ENCODE data around the gene ZRANB1.

The ZRANB1 gene

DNA sequence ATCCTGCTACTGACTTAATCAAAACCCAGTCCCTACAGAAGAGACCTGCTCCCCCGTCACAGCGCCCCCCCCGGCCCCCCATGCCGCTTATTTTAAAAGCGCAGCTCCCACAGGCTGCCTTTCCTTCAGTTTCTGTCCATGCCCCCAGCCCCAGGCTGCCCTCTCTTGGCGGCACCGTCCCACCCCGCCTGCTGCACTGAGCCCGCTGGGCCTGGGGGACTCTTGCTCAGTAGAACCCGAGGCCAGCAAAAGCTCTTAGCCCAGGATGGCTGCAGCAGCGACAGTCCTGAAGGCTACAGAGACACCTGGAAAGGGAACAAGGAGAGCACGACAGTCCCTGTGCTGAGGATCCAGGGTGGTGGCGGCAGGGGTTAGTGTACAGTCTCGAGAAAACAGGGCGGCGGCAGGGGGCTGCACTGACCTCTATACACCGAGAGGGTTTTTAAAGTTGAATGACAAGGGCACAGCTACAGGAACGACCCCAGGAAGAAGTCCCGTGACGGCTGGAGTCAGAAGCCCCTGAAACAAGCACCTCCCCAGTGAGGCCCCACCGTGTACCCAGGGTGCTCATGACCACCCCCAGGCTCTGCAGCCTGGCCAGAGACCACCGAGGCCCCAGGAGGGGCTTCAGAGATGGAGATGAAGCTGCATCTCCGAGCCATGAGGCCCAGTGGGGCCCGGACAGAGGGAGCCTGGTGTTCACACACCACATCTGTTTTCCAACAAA, 54.4 kb downstream of the ZRANB1 start:
- DNase-seq, result no peak

DNA sequence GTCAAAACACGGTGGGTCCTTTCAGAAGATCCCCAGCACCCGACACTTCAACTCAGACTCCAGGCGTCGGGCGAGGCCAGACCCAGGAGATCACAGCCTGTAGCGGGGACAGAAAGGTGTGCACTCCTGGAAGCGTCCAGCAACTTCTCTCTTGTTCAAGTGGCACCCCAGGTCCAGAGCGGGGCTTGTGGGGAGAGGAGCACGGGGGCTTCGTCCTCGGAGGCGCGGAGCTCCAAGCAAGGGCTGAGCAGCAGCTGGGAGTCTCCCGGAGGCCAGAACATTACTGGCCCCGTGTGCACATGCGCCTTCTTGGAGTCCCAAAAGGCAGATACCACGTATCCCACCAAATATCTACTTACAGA, 54.9 kb downstream of the ZRANB1 start:
- DNase-seq, result no peak

DNA sequence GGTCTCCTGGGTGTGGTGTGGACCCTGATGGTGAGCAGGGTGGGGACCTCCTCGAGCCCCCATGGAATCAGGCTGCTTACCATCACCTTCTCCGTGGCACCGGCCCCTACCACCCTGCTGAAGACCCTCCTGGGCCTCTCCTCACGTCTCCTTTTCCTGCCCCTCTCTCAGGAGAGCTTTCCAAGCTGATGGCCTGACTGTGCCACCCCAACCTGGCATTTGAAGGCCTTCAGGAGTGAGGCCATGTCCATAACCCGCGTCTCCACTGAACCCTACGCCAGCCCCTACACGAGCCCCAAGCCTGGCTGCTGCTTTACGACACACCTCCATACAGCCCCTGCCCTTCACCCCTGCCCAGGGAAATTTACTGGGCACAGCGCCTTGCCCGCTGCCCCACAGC, 55.4 kb downstream of the ZRANB1 start:
- no peak for DNase-seq

DNA sequence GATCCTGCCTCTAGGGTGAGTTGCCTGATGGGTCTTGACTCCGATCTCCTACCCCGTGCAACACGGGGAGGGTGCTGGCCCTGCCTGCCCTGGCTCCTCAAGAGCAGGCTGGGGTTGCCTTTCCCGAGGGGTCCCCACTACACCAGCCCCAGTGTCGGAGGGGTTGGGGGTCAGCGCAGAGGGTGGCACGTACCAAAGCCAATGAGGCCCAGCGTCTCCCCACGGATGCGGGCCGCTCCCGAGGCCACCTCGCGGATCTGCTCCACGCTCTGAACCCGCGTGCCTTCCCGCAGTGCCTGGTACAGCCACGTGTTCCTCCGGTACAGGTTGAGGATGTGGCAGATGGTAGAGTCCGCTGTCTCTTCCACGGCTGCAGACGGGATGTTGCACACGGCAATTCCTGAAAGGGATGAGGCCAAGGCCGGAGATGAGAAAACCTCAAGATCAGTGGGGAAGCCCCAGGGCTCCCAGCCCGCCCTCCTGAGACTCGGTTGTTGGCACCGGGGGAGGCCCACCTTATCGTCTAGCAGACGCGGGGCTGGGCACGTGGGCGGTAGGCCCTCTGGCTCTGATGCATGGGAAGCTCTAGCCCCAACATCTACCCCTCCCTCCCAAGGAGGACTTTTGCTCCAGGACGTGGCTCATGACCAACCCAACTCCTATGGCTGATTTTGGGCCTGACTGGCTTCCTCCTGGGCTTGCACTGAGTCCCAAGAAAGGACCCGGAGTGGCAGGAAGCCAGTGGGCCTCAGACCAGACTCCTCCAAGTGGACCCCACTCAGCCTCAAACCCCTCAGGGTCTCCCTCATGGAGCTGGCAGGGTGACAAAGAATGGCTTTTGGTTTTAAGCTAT, 56.1 kb downstream of the ZRANB1 start:
- no peak for DNase-seq

DNA sequence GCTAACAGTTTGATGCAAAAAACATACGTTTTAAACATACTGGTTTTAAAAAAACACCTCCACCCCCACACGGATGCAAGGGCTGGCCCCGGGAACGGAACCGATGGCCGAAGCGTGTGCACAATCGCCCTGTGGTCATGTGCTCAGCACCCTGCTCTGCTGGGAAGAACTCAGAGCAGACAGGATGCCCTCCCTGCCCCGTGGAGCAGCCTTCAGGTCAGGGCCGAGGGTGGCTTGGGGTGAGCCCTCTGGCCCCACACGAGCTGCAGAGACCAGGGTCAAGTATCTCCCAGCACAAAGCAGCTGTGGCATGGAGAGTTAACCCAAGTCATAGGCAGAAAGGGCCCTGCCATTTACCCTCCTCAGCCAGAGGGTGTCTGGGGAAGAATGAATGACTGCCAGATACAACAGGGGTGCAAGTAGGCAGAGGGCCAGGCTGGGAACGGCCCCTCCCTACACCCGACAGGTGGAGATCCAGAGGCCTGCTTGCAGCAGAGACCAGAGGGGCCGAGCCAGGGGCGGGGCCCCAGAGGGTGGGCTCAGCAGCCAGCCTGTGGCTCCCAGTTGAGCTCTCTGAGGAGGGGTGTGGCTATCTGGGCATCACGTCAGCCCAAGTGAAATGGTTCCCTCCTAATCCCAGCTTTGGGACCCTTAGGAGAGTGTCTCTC, 56.8 kb downstream of the ZRANB1 start:
- DNase-seq, result no peak

DNA sequence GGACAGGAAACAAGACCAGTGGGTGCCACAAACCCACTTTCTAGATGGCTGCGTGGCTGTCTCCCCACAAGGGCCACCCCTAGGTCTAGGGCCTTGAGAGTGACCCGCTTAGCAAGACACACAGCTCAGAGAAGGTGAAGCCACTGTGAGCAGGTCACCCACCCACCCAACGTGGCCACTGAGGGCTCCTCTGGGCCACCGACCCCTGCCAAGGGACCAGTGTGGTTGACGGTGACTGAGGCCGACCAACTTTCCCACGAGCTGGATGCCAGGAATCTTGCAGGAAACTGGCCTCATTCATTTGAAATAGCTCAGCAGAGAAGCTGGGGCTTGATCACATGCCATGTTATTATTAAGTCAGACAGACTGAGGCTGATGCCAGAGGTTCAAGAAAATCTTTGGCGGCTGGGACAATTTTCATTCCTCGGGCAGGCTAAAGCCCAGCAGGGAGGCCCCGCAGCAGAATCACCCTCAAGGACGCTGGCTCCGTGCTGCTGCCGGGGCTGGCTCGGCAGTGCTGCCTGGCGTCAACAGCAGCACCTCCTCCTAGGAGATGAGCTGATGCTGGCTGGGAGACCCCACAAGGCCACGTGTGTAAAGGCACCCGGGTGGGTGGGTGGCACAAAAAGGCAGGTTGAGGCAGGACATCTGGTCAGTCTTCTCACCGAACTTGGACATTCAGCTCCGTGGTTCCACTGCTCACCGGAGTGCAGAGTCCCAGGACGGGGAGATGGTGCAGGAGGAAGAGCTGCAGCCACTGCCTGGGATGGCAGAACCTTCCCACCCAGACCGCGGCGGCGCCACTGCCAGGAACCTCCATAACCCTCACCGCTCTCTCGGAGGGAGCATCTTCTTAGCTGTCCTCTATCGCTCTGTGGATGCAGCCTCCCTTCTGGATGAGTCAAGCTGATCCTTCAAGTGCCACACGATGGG, 57.8 kb downstream of the ZRANB1 start:
- no peak for DNase-seq

DNA sequence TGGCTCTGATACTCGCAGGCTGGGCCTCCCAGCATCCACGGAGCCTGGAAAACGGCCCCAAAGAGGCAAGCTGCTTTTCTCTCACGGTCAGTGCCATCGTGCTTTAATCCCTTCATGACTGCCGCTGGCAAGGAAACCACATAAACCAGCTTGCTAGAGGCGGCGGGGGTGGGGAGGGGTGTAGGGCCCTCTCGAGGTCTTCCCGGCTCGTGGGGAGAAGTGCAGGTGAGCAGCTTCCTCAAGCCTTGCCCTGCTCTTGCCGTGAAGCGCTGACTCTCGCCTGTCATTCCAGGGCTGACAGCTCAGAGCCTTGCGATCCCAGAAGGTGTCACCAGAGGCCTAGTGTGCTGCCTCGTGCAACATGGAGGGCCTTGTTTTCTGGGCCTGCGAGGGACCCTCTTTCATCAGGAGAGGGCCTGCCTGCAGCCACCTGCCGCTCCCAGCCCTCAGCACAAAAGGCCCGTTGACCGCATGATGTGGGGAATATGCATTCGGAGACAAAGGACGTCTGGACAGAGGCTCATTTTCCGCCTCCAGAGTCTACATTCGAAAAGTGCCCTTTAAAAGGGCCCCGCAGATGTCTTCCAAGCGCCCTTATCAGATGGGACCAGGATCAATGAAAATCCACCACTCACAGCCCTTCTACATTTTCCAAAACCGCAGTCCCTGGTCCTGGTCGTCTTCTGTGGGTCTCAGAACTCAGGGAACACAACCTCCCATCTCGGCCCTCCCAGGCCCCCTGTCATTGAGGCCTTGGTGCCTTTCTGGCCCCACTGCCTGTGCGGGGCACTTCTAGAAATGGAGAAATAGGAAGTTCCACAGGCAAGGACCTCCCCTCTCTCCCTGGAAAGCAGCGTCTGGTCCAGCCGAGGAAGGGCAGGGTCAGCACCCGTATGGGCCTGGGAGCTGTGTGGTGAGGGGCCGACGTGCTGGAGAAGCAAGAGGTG, 58.7 kb downstream of the ZRANB1 start:
- no peak for DNase-seq

DNA sequence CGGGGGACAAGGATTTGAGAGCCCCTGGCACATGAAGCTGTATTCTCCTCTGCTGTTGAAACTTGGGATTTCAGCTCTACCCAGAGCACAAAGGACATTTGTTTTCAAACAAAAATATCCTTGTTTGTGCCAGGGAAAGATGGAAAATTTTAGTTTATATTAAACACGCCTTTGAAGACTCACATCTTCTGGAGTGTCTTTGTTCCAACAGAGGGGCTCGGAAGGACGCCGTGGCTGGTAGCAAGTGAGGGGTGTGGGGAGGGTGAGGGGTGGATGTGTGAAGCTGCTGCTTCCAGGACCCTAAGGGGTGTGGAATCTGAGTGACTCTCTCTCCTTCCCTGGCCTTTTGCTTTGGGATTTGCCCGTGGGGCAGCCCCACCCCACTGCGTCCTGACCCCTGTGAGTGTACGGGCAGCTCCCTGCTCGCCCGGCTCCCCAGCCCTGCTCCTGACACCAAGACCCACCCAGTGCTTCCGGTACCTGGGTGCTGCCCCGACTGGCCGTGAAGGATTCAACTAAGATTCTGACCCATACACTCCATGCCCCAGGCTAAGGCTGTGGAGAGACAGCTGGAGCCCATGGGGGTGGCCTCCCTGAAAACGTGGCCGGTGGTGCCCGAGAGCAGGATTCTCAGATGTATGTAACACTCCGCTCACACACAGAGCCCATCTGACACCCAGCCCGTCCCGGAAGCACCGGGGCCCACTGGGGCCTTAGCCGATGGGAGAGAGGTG, 59.6 kb downstream of the ZRANB1 start:
- DNase-seq, result no peak

DNA sequence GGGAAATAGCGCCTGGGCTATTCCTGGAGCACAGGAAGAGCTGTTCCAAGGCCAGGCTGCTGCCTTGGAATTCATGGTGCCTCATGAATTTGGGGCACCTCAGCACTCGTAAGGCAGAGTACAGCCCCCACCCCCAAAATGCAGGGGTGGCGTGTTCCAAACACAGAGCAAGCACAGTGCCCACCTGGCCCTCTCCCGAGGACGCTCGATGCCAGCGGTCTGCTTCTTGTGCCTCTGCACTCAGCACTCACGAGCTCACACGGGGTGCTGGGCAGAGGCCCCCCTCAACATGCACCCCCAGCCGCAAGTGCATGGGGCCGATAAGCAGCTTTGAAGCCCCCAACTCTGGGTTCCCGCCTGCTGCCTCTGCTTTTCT, 60.1 kb downstream of the ZRANB1 start:
- DNase-seq, result no peak

DNA sequence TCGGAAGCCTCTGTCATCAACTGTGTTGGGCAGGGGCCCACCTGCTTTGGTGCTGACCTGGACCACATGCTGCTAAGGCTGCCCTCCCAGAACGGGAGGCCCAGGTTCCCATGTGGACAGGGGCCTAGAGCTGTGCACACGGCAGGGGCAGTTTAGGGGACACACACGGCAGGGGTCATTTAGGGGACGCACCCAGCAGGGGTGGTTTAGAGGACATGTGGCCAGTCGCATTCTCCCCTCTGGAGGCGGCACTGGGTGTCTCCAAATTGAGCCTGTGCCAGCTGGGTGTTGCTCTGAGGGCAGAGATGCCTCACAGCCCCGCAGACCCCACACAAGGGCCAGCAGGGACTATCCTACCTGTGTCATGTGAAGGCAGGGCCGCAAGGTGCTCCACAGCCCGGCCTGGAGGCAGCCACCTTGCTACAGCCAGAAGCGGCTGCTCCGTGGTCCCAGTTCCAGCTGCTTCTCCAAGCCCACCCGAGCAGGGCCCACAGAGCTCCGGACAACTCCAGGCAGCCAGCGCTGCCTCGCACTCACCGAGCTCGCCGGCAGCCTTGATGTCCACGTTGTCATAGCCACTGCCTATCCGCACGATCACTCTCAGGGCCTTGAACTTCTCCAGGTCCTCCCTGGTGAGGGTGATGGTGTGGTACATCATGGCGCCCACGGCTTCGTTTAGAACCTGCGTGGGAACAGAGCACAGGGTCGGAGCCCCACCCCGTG, 60.7 kb downstream of the ZRANB1 start:
- no peak for DNase-seq

DNA sequence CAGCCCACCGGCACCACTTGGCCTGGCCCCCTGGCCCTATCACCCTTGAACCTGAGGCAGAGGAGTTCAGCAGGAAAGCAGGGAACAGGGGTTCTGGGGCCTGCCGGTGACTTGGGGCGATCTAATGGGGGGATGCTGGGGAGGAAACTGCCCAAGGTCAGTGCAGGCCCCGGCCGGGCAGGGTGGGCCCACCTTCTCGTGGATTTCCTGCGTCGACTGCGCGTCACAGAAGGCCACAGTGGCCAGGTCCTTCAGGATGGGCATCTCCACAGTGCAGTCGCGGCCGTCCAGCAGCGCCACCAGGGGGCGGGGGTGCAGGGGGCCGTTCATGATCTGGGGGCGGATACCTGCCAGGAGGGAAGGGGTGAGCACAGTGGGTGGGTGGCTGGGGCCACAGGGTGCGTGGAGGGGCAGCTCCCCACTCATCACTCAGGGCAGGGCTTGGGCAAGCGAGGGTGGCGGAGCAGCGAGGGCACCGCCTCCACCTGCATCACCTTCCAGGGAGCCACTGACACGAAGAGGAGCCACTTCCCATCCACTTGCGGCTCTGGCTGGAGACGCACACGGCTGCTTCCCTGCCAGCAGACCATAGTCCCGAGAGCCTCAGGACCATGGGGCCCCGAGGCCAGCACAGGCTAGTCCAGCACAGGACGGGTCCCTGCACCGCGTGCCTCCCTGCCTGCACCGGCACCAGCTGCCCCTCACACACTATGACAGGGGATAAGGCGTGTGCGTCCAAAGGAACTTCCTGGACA, 61.4 kb downstream of the ZRANB1 start:
- DNase-seq, result no peak

DNA sequence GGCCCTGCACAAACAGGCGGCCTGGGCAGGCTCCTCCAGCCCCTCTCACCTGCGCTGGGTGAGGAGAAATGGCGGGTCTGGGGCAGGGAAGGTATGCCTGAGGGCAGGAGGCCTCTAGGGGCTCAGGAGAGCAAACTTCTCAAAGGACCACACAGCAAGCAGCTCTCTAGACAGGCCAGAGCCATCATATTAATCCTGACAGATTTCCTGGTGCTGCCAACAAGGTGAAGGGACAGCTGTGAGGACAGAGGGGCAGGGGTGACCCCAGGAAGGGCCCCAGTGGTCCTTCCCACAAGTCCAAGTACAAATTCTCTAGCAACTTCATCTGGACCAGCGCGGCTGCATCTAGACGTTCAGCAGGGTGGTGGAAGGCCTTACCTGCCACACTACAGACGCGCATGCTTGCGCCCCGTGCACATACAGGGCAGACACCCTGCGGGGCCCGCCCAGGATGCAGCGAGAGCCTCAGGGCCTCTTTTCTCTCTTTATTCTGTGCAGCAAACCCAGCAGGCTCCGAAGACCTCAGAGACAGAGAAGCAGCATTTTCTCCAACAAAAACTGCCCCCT, 62.1 kb downstream of the ZRANB1 start:
- no peak for DNase-seq

DNA sequence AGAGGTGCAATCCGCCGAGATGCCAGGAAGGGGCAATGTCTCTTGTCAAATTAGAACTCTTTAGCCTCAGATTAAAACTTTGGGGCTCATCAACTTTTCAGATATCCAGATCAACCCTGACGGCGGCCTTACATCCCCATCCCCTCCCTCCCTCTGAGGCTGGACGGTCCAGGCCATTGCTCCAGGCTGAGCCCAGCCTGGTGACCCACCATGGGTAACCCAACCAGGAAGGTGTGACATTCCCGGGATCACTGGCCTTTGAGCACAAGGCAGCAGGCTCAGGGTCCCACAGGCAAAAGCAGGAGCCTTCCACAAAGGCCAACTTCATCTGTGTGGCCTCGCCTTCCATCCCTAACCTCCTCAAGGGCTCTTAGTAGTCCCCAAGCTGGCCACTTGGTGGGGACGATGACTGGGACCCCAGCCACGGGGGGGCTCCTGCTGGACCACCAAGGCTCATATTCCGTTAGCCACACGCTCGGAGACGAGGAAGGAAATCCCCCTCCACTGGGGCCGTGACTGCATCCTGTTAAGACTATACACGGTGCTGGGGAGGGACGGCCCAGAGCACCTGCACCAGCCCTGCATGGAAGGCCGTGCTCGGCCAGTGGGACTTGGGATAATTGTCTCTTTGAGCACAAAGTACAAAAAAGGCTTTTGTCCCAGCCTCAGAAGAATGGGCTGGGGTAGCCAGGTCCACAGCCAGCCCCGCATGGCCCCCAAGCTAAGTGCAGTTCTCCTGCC, 62.8 kb downstream of the ZRANB1 start:
- DNase-seq, result no peak

DNA sequence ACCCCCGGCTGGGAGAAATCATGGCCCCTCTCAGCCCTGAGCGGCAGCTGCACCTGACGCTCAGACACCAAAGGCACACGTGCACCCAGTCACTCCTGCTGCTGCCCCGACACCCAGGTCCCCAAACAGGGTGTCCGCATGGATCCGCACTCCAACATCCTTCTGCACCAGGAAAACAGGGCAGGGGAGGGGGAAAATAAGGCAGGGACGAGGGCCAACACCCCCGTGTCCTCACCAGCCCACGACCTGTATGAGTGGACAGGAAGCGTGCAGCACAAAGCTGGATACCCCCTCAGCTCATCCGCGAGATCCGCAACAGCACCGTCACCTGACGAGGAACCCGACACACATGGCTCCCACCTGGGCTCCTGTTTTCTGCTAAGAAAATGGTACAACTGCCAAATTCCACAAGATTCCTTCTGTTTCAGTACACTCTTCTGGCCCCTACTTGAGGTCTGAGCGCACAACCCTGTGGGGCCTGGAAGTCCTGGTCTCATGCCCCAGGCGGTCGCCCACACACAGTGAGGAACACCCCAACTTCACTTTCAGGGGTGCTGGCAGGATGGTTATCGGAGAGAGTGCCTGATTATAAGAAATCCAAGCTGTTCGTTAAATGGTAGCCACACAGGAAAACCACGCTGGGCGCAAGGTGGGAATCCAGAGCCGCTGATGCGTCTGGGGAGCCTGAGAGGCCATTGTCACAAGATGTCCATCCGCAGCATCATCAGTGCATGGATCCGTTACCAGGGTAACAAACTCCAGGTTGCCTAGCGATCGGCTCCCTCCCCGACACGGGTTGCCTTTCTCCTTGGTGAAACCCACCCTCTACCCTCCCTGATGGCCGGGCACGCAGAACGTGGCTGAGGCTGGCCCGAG, 63.6 kb downstream of the ZRANB1 start:
- DNase-seq, result no peak

DNA sequence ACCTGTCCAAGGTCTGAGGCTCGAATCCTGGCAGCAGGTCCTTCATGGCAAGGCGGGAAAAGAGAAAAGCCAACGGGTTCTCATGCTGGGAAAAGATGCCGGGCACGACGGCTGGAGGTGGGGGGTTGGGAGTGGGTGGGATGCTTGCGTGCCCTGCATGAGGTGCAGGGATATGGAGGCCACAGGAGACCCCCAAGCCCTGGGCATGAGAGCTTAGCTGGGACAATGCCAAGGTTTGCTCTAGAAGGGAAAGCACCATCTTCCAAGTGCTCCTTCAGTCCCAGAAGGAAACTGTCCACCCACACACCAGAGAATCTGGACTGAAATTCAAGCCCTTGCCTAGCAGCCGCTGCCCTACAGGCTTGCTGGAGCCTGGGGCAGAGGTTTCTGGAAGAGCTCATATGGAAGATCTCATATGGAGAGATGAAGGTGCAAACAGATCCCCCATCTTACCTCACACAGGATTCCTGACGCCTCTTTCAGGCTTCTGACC, 64.3 kb downstream of the ZRANB1 start:
- DNase-seq, result no peak

DNA sequence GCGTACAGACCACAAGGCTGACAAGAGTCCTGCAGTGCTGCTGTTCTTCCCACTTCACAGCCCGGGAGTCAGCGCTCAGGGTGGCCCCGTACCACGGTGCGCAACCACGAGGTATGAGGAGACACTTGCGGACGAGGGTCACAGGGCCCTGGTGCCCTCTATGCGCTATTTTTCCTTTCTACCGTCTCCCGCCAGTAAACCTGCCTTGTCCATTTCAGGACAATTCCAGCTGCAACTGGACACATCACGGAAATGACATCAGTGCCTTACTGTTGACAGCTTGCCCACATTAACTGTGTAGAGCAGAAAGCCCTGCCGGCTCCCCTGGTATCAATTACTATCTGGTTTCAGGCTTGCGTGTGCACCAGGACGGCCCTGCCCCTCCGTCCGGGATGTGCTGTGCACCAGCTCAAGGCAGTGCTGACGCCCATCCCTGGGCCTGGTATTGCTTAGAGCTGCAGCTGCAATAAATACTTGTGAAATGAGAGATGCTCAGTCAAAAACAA, 65.1 kb downstream of the ZRANB1 start:
- no peak for DNase-seq

DNA sequence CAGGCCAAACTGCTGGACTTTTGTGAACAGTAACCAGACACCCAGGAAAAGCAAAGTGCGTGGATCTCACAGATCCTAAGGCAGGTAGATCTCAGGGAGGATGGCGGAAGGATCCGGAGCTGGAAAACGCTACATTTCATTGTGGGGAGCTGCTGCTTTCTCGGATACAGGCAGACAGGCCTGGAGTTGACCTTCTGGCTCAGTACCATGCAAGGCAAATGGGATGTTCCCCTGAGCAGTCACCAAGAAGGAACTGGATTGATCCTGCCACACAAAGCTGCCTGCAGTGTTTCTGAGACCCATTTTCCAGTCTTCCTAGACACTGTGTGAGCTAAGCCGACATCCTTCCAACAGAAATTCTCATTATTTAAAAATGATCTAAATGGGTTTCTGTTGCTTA, 65.5 kb downstream of the ZRANB1 start:
- DNase-seq, result no peak

Measured in inflammatory macrophage treated with lipopolysaccharide for 1 hour (primary cell).